Measurements from ENCODE around the gene GSK3B.

Gene GSK3B

GRCh38 chr3:119826711-119827608 lies 267.3 kb downstream of the GSK3B start:
- CTCF ChIA-PET, result no interaction called here
- POLR2A ChIA-PET, result no interaction called here
- DNase-seq (ENCODE audit: extremely low spot score), result no peak
- TF ChIP-seq HDGF (IDR thresholded peaks at IDR 0.05; ENCODE audit: borderline replicate concordance) (no peak), CTBP1 (IDR thresholded peaks at IDR 0.05; ENCODE audit: borderline replicate concordance) (no peak), BHLHE40 (IDR thresholded peaks at IDR 0.05; ENCODE audit: borderline replicate concordance) (no peak), TARDBP (IDR thresholded peaks at IDR 0.05) (no peak), SUZ12 (IDR thresholded peaks at IDR 0.05) (no peak), SP1 (IDR thresholded peaks at IDR 0.05) (no peak), LEF1 (IDR thresholded peaks at IDR 0.05; ENCODE audit: borderline replicate concordance) (no peak), L3MBTL2 (conservative IDR thresholded peaks at IDR 0.05) (no peak)

GRCh38 chr3:119825820-119826219 lies 268.4 kb downstream of the GSK3B start:
- no peak for DNase-seq (ENCODE audit: extremely low spot score)
- TF ChIP-seq HDGF (IDR thresholded peaks at IDR 0.05; ENCODE audit: borderline replicate concordance) (no peak), CTBP1 (IDR thresholded peaks at IDR 0.05; ENCODE audit: borderline replicate concordance) (no peak)
- POLR2A ChIA-PET, result no interaction called here
- CTCF ChIA-PET, result interaction anchor here (0.6 kb wide), 1 partner anchor 10 kb away, joined by 3 read pairs; no protein-coding TSS in a partner anchor

- no peak for TF ChIP-seq BHLHE40 (IDR thresholded peaks at IDR 0.05; ENCODE audit: borderline replicate concordance)
- no peak for TF ChIP-seq FOXA1 (IDR thresholded peaks at IDR 0.05)
- no peak for TF ChIP-seq FOXM1 (IDR thresholded peaks at IDR 0.05; ENCODE audit: borderline replicate concordance)
- TF ChIP-seq HDGF (IDR thresholded peaks at IDR 0.05; ENCODE audit: borderline replicate concordance), result no peak
- TF ChIP-seq L3MBTL2 (conservative IDR thresholded peaks at IDR 0.05), result no peak
- TF ChIP-seq PKNOX1 (IDR thresholded peaks at IDR 0.05), result no peak
- TF ChIP-seq CTBP1 (IDR thresholded peaks at IDR 0.05; ENCODE audit: borderline replicate concordance), result no peak
- no peak for TF ChIP-seq LEF1 (IDR thresholded peaks at IDR 0.05; ENCODE audit: borderline replicate concordance)
- no peak for TF ChIP-seq SUZ12 (IDR thresholded peaks at IDR 0.05)
- no peak for TF ChIP-seq ZNF384 (IDR thresholded peaks at IDR 0.05)
- no peak for TF ChIP-seq NFRKB (IDR thresholded peaks at IDR 0.05)
- no peak for TF ChIP-seq ELF4 (IDR thresholded peaks at IDR 0.05)
- TF ChIP-seq ARNT (IDR thresholded peaks at IDR 0.05), result no peak
- POLR2A ChIA-PET, result no interaction called here
- no peak for DNase-seq (ENCODE audit: extremely low spot score)
- CTCF ChIA-PET, result no interaction called here
Observed at GRCh38 chr3:119819806-119820205, 274.4 kb downstream of the GSK3B start.

GRCh38 chr3:119818937-119819336 lies 275.3 kb downstream of the GSK3B start:
- ChIA-PET POLR2A (no interaction called here), CTCF (no interaction called here)
- no peak for DNase-seq (ENCODE audit: extremely low spot score)
- no peak for TF ChIP-seq NFRKB (IDR thresholded peaks at IDR 0.05)
- no peak for TF ChIP-seq HDGF (IDR thresholded peaks at IDR 0.05; ENCODE audit: borderline replicate concordance)
- TF ChIP-seq LEF1 (IDR thresholded peaks at IDR 0.05; ENCODE audit: borderline replicate concordance), result no peak
- no peak for TF ChIP-seq FOXM1 (IDR thresholded peaks at IDR 0.05; ENCODE audit: borderline replicate concordance)

- POLR2A ChIA-PET, result interaction anchor here (1.0 kb wide), 1 partner anchor 277 kb away, joined by 3 read pairs; no protein-coding TSS in a partner anchor
- TF ChIP-seq ZNF384 (IDR thresholded peaks at IDR 0.05) (no peak), CTBP1 (IDR thresholded peaks at IDR 0.05; ENCODE audit: borderline replicate concordance) (no peak), ARNT (IDR thresholded peaks at IDR 0.05) (no peak), FOXM1 (IDR thresholded peaks at IDR 0.05; ENCODE audit: borderline replicate concordance) (no peak), LEF1 (IDR thresholded peaks at IDR 0.05; ENCODE audit: borderline replicate concordance) (no peak), L3MBTL2 (conservative IDR thresholded peaks at IDR 0.05) (no peak), FOXK2 (IDR thresholded peaks at IDR 0.05) (no peak), NFRKB (IDR thresholded peaks at IDR 0.05) (no peak), BHLHE40 (IDR thresholded peaks at IDR 0.05; ENCODE audit: borderline replicate concordance) (no peak), TARDBP (IDR thresholded peaks at IDR 0.05) (no peak), FOXA1 (IDR thresholded peaks at IDR 0.05) (no peak), PKNOX1 (IDR thresholded peaks at IDR 0.05) (no peak), SP1 (IDR thresholded peaks at IDR 0.05) (no peak), SUZ12 (IDR thresholded peaks at IDR 0.05) (no peak), ELF4 (IDR thresholded peaks at IDR 0.05) (no peak), HDGF (IDR thresholded peaks at IDR 0.05; ENCODE audit: borderline replicate concordance) (no peak)
- DNase-seq (ENCODE audit: extremely low spot score), result no peak
- CTCF ChIA-PET, result no interaction called here
Observed at GRCh38 chr3:119817583-119818363, 276.5 kb downstream of the GSK3B start.

- POLR2A ChIA-PET, result interaction anchor here (0.5 to 1.0 kb wide), 2 partner anchors 250 to 278 kb away, joined by 3 read pairs; no protein-coding TSS in a partner anchor
- no peak for TF ChIP-seq TARDBP (IDR thresholded peaks at IDR 0.05)
- TF ChIP-seq HDGF (IDR thresholded peaks at IDR 0.05; ENCODE audit: borderline replicate concordance), result no peak
- TF ChIP-seq FOXM1 (IDR thresholded peaks at IDR 0.05; ENCODE audit: borderline replicate concordance), result no peak
- no peak for TF ChIP-seq FOXK2 (IDR thresholded peaks at IDR 0.05)
- TF ChIP-seq PKNOX1 (IDR thresholded peaks at IDR 0.05), result no peak
- TF ChIP-seq ARNT (IDR thresholded peaks at IDR 0.05), result no peak
- no peak for TF ChIP-seq LEF1 (IDR thresholded peaks at IDR 0.05; ENCODE audit: borderline replicate concordance)
- TF ChIP-seq CTBP1 (IDR thresholded peaks at IDR 0.05; ENCODE audit: borderline replicate concordance), result no peak
- TF ChIP-seq SUZ12 (IDR thresholded peaks at IDR 0.05), result no peak
- no peak for TF ChIP-seq L3MBTL2 (conservative IDR thresholded peaks at IDR 0.05)
- TF ChIP-seq SP1 (IDR thresholded peaks at IDR 0.05), result no peak
- TF ChIP-seq FOXA1 (IDR thresholded peaks at IDR 0.05), result no peak
- no peak for TF ChIP-seq ELF4 (IDR thresholded peaks at IDR 0.05)
- CTCF ChIA-PET, result no interaction called here
- no peak for DNase-seq (ENCODE audit: extremely low spot score)
Observed at GRCh38 chr3:119817071-119817470, 277.2 kb downstream of the GSK3B start.

Measured in HEK293T (cell line).